GM08714 (cell line): ENCODE data around the gene HOXB2.

ENCODE experiments used
- H3K4me3 ChIP-seq: fragments of 200-500 bp; sonication (Bioruptor generic); 2 replicates; pipeline ENCODE4 v1.5.1; 2014; ENCODE audit warnings: mild to moderate bottlenecking, low read length, inconsistent platforms
- ZNF274 ChIP-seq: IDR thresholded peaks from 2 replicates; pipeline ENCODE4 v1.6.1; 2012; ENCODE audit warnings: mild to moderate bottlenecking, low read depth, low read length

Gene HOXB2

GRCh38 chr17:48586355-48587258, 41.7 kb upstream of the HOXB2 start:
- peak overlapping the region; percentile 67 for H3K4me3 ChIP-seq

GRCh38 chr17:48584223-48584741, 39.4 kb upstream of the HOXB2 start:
- no peak for TF ChIP-seq ZNF274
- no peak overlapping the region for H3K4me3 ChIP-seq

More at GRCh38 chr17:48586355-48587258, 41.7 kb upstream of the HOXB2 start:
- TF ChIP-seq ZNF274, result no peak

GRCh38 chr17:48583708-48584222, 38.9 kb upstream of the HOXB2 start:
- H3K4me3 ChIP-seq, result no peak overlapping the region
- no peak for TF ChIP-seq ZNF274

GRCh38 chr17:48582750-48583069, 37.8 kb upstream of the HOXB2 start:
- TF ChIP-seq ZNF274, result no peak

GRCh38 chr17:48579760-48580554, 35.0 kb upstream of the HOXB2 start:
- peak overlapping the region; percentile 79; the same call in 1 of the 2 replicates for H3K4me3 ChIP-seq
- no peak for TF ChIP-seq ZNF274

More at GRCh38 chr17:48582750-48583069, 37.8 kb upstream of the HOXB2 start:
- H3K4me3 ChIP-seq, result peak overlapping the region; percentile 44; the same call in 1 of the 2 replicates

GRCh38 chr17:48579471-48579759, 34.5 kb upstream of the HOXB2 start:
- TF ChIP-seq ZNF274, result no peak
- peak overlapping the region; percentile 79; the same call in 1 of the 2 replicates for H3K4me3 ChIP-seq

GRCh38 chr17:48578616-48579470, 33.9 kb upstream of the HOXB2 start:
- TF ChIP-seq ZNF274, result no peak
- peak overlapping the region; percentile 79 for H3K4me3 ChIP-seq

GRCh38 chr17:48577946-48578615, 33.2 kb upstream of the HOXB2 start, which contains the start of gene HOXB4:
HOXB4 (minus strand) TSS chr17:48578350; CDS start chr17:48578319, 31 bp downstream.
- peak within 1 kb of the TSS; percentile 79 for H3K4me3 ChIP-seq
- no peak for TF ChIP-seq ZNF274

- H3K4me3 ChIP-seq, result peak overlapping the region; percentile 79
- no peak for TF ChIP-seq ZNF274
These were observed 32.5 kb upstream of the HOXB2 start for GRCh38 chr17:48577330-48577945.

- H3K4me3 ChIP-seq, result peak overlapping the region; percentile 79
- no peak for TF ChIP-seq ZNF274
These were observed 31.8 kb upstream of the HOXB2 start for GRCh38 chr17:48576479-48577309.

GRCh38 chr17:48575673-48576478, 31.0 kb upstream of the HOXB2 start:
- H3K4me3 ChIP-seq, result no peak overlapping the region; the same call in 1 of the 2 replicates
- no peak for TF ChIP-seq ZNF274
